ENCODE data around the gene TBXAS1.

TBXAS1 gene

GRCh38 chr7:140060243-140060630 lies 231.2 kb downstream of the TBXAS1 start:
- in situ Hi-C loops (cut with MboI; ENCODE audit: low sequenced_read_pairs), result no loop called here

DNA sequence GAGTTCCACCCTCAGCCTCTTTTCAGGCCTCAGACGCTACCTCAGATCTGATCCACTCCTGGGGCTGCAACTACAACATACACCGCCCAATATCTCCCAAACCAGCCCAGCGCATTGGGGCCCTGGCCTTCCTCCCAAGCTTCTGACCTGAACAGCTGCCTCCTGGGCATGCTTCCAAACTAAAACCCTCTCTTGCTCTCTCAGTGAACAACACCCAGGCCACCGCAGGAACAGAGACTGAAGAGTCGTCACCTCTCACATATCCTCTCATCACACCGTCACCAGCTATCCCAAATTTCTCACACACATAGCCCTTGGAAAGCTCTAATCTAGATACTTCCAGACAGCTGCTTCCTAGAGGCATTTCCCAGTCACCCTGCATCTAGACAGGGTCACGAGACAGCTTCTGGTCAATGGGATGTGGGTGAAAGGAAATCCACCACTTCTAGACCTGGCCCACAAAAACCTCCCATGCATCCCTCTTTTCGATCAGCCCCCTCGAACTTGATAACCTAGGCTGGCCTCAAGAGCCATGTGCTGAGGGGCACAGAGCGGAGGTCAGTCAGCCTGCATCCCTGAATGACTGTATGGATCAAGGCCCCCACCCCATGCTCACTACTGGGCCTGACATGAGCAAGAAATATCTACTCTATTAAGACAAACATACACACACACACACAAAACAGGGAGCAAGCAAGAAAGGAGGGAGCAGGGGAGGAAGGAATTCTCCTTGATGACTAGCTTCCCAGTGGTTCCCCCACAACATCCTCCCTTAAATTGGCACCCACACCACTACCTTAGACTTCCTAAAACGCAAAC lies 231.9 kb downstream of the TBXAS1 start:
- in situ Hi-C loops (cut with MboI; ENCODE audit: low sequenced_read_pairs), result no loop called here

GRCh38 chr7:140061607-140061930 lies 232.5 kb downstream of the TBXAS1 start:
- in situ Hi-C loops (cut with MboI; ENCODE audit: low sequenced_read_pairs), result no loop called here

DNA sequence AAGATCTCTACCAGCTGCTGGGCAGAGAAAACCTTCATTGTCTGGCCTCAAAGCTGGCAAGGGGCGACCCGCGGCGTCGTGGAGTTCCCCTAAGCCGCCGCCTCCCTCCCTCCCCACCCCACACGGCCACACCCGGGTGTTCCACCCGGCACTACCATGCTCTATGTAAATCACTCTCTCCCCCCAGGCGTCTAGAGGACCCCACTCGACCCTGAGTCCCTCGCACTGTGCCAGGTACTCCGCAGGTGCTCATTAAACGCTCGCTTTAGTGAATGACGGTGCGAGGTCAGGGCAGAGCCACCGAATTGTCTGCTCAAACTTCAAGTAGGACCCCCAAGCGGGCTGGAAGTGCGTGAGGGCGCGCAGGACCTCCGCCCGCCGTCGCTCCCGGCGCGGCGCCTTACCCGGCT lies 233.1 kb downstream of the TBXAS1 start:
- in situ Hi-C loops (cut with MboI; ENCODE audit: low sequenced_read_pairs), result no loop called here

DNA sequence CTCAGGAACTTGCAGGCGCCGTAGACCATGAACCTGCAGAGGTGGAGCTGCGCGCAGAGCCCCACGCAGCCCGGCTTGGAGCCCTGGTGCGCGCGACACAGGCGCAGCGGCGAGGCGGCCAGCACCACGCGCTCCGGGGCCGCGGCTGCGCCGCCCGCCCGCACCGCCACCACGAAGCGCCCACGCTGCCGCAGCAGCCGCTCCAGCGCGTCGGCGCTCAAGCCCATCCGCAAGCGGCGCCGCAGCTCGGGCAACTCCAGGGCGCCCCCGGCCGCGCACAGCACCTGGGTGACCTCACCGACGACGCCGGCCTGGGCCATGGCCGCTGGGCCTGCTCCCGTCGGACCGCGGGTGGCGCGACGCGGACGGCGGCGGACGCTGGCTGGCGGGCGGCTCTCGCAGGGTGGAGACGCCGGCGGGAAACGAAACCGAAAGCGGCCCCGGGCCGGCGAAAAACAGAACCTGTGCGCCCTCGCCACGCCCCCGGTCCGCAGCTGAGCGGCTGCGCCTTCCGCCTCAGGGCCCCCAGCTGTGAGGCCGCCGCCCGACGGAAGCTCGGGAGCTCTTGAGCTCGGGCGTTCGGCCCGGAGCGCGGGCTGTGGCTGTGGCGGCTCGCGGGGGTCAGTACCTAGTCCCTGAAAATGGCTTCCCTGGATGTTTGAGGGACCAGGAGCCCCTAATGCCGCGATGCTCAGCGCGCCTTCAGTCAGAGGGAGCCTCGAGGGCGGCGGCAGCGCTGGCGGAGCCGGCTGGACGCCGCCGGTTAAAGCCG lies 233.7 kb downstream of the TBXAS1 start, which contains the start of gene PARP12:
Gene PARP12, minus strand, starts transcription at position 424 of the 772 bp plus-strand sequence. Its CDS starts 104 bp downstream, at position 320.
- in situ Hi-C loops (cut with MboI; ENCODE audit: low sequenced_read_pairs), result no loop called here

GRCh38 chr7:140067052-140067451 lies 238.0 kb downstream of the TBXAS1 start:
- in situ Hi-C loops (cut with MboI; ENCODE audit: low sequenced_read_pairs), result no loop called here

- in situ Hi-C loops (cut with MboI; ENCODE audit: low sequenced_read_pairs), result no loop called here
Observed at GRCh38 chr7:140068033-140068432, 239.0 kb downstream of the TBXAS1 start.

DNA sequence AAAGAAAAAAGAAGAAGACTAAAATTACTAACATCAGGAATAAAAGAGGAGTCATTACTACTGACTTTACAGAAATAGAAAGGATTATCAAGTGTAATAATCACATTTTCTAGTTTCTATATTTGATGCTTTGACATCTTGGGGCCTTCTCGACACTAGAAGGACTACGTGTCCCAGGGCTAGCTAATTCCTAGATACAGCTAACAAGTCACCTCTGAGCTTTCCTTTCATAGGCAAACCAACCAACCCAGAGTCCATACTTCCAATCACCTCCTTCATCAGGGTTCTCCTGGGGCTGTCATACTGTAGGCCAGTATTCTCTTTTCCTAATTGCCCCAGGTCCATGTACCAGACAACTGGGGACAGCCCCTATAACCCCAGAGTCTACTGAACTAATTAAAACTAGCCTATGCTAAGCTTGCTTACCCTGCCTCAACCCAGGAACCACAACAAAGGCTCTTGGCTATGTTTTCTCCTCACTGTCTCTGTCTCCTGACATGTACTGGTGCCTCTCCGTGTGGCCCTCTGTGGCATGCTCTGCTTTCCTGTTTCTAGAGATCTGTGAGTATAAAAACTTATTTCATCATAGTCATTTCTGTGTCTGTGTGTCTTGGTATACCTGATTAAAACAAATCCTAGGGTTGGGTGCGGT lies 240.4 kb downstream of the TBXAS1 start:
- in situ Hi-C loops (cut with MboI; ENCODE audit: low sequenced_read_pairs), result no loop called here
